Activated CD4-positive, alpha-beta T cell treated with anti-CD3 and anti-CD28 coated beads, Interleukin-2, amount 50 U/mL, for 1 hour (primary cell): ENCODE data around the gene AGRN.
A peak's percentile ranks its signal among the peaks of the same experiment; 100 is the strongest.
"Not testable (repeated sequence)": the region's sequence is repeated elsewhere in the genome, so short reads cannot be mapped to it uniquely, and the experiment has no call there.

Experiments used
- DNase-seq: peaks from one replicate; pipeline ENCODE4 v3.0.0-alpha.2; 2020

AGRN gene

GRCh38 chr1:981955-982558 is 37.9 kb upstream of the AGRN start, which contains the start of gene PERM1:
TSS of gene PERM1 (minus strand) at chr1:982093. CDS start at chr1:981029, 1,064 bp downstream.
- DNase-seq = no peak

- no peak for DNase-seq
Measured at GRCh38 chr1:982765-983436, 37.0 kb upstream of the AGRN start.

DNA sequence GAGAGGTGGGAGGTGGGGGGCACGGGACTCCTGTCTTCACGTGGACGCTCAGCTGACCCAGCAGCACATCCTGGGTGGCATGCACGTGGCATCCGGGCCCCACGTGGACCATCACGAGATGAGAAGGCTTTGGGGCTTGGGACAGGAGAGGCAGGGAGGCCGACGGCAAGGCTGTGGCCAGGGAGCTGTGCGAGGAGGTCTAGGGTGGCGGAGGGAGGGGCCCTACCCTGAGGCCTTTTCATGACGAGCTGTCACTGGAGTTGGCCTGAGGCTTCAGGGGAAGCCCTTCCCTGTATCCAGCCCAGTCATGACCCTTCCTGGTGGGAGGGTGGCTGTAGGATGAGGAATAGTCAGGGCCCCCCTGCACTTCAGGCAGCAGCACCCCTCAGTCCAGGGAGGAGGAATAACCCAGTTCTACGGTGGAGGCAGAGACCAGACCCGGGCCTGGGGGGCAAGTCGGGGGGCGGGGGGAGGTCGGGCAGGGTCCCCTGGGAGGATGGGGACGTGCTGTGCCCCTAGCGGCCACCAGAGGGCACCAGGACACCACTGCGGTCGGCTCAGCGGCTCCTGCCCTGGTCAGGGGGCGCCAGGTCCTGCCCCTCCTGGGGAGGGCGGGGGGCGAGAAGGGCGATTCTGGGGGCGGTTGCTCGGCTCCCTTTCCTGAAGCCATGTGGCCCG is 36.0 kb upstream of the AGRN start:
- DNase-seq = peak; percentile 65

GRCh38 chr1:984476-984814 is 35.5 kb upstream of the AGRN start:
- DNase-seq = no peak

GRCh38 chr1:985126-985525 is 34.8 kb upstream of the AGRN start:
- DNase-seq = no peak

- not testable (repeated sequence) for DNase-seq
Measured at GRCh38 chr1:988061-988460, 31.9 kb upstream of the AGRN start.

DNA sequence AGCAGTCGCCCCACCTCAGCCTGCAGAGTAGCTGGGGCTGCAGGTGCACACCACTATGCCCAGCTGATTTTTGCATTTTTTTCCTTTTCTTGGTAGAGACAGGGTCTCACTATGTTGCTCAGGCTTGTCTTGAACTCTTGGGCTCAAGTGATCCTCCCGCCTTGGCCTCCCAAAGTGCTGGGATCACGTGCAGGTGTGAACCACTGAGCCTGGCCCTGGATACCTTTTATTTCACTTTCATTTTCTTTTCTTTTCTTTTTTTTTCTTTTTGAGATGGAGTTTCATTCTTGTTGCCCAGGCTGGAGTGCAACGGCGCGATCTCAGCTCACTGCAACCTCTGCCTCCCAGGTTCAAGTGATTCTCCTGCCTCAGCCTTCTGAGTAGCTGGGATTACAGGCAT is 28.6 kb upstream of the AGRN start:
- not testable (repeated sequence) for DNase-seq

- no peak for DNase-seq
Measured at GRCh38 chr1:991895-992294, 28.0 kb upstream of the AGRN start.

- no peak for DNase-seq
Measured at GRCh38 chr1:992362-992761, 27.6 kb upstream of the AGRN start.

GRCh38 chr1:993379-993995 is 26.4 kb upstream of the AGRN start:
- DNase-seq = no peak

- not testable (repeated sequence) for DNase-seq
Measured at GRCh38 chr1:994546-994945, 25.4 kb upstream of the AGRN start.

DNA sequence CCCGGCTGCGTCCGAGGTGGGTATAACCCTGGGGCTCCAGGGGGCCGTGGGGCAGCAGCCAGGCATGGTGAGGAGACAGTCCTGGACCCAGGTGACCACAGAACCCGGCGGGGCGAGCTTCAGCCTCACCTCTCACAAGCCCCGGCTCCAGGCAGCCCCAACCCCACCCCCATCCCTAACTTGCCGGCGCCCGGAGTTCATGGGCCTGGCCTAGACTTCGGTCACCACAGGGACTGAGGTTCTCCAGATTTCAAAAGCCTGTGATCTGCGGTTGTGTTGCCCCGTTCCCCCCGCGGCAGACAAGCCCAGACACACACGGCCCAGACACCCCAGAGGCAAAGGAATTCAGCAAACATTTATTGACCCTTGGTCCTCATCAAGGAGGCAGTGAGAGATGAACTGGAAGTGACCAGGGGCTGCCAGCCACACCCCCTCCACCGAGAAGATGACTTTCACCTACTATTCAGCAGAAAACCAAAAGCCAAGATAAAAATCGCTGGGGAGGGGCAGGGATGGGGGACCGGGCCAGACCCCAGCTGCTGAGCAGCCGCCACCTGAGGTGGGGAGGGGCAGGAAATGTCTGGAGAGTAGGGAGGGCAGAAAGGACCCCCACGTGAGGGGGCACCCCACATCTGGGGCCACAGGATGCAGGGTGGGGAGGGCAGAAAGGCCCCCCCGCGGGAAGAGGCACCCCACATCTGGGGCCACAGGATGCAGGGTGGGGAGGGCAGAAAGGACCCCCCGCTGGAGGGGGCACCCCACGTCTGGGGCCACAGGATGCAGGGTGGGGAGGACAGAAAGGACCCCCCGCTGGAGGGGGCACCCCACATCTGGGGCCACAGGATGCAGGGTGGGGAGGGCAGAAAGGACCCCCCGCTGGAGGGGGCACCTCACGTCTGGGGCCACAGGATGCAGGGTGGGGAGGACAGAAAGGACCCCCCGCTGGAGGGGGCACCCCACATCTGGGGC is 24.0 kb upstream of the AGRN start:
- DNase-seq = no peak

DNA sequence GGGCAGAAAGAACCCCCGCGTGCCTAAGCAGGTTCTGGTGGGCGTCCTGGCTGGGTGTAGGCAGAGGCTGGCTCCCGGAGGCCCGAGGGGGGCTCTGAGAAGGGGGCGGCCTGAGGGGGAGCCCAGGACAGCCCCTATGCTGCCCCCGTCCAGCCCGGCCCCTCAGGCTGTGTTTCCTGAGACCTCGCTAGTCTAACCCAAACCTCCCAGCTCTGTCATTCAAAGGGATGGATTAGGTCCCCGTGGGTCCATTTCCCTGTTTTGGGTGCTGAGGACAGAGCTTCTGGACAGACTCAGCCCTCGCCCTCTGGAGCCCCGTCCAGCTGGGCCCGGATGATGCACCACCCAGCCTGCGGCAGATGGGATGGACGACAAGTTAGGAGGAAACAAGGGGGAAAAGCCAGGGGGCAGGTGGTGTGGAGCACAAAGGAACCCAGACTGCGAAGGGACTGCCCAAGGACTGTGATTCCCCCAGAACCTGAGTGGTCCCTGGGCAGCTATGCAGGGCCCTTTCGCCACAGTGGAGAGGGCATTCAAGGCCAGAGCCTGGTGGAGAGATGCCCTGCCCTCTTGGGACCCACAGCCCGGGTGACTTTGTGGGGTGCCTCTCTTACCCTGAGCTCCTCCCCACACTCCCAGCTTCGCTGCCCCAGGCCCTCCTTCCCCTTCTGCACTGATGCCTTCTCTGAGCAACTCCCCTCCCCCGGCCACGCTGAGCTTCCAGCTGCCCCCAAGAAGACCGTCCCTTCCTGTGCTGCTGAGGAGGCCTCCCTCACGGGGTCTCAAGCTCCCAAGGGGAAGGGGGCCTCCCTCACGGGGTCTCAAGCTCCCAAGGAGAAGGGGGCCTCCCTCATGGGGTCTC is 22.8 kb upstream of the AGRN start:
- no peak for DNase-seq

DNA sequence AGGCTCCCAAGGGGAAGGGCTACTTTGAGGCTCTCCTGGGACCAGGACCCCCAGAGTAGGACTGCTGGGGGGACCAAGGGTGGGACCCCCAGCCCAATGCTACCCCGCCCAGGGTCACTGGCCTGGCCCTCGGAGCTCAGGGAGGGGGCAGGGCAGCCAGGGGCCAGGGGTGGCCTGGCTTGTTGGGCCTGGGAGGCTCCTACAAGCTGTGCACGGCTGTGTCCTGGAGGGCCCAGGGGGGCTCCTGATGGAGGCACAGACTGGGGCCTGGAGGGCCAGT is 22.3 kb upstream of the AGRN start:
- no peak for DNase-seq

DNA sequence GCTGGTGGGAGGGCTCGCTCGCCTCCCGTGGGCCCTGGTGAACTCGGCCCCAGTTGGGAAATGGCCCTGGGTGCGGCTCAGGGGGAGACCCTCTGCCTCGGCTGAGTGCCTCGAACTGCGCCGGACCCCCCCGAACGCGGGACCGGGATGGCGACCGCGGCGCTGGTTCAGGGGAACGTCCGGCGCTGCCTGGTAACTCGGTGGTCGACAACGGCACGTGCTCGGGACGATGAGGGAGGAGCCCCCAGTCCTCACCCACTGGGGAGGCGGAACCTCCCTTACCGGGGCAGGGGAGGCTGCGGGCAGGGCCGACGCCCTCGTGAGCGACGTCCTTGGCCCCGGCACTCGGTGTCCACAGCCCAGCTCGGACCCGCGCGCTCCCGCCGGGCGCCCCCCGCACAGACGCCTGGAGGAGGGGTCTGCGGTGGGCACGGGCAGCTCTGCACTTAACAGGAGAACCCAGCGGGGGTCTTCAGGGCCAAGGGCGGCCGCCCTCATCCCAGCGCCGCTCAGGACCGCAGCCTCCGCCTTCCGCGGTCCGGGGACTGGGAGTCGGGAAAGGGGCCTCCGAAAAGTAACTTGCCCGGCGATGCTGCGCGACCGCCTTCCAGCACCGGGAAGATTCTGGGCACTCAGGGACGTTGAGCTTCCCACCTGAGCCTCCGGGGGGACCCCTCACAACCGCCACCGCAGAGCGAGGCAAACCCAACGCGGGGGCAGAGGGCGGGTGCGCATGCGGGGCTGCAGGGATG is 21.8 kb upstream of the AGRN start:
- no peak for DNase-seq

GRCh38 chr1:998745-998994 is 21.2 kb upstream of the AGRN start:
- DNase-seq = no peak

- DNase-seq = peak; percentile 30
Measured at GRCh38 chr1:998995-999724, 20.8 kb upstream of the AGRN start.

- peak; percentile 62 for DNase-seq
Measured at GRCh38 chr1:999725-1000356, 20.1 kb upstream of the AGRN start, which contains the start of gene HES4. TSS of gene HES4 (minus strand) at chr1:1000097. CDS start at chr1:999973, 124 bp downstream.

- peak; percentile 78 for DNase-seq
Measured at GRCh38 chr1:1000357-1001056, 19.4 kb upstream of the AGRN start.
